HG02885 (cell line): ENCODE measurements around the gene ARAP3.
A peak's percentile ranks its signal among the peaks of the same experiment; 100 is the strongest.

ENCODE experiments used
- ATAC-seq: cut with Tn5 transposase; IDR thresholded peaks from one replicate; pipeline ENCODE4 v1.9.1; 2021; ENCODE audit warnings: mild to moderate bottlenecking; ENCODE audit not compliant: unreplicated experiment, poor library complexity

Gene ARAP3

GRCh38 chr5:141672841-141673813 lies 8.9 kb downstream of the ARAP3 start:
- no peak for ATAC-seq

- ATAC-seq, result no peak
Observed at GRCh38 chr5:141672071-141672840, 9.8 kb downstream of the ARAP3 start.

GRCh38 chr5:141669520-141669919 lies 12.5 kb downstream of the ARAP3 start:
- no peak for ATAC-seq

GRCh38 chr5:141668601-141669265 lies 13.3 kb downstream of the ARAP3 start:
- ATAC-seq, result no peak

GRCh38 chr5:141665995-141666940 lies 15.8 kb downstream of the ARAP3 start:
- ATAC-seq, result no peak

GRCh38 chr5:141664733-141665461 lies 17.1 kb downstream of the ARAP3 start:
- ATAC-seq, result peak; percentile 98

GRCh38 chr5:141663506-141663905 lies 18.5 kb downstream of the ARAP3 start:
- no peak for ATAC-seq

- no peak for ATAC-seq
Observed at GRCh38 chr5:141662028-141662427, 20.0 kb downstream of the ARAP3 start.

- peak; percentile 85 for ATAC-seq
Observed at GRCh38 chr5:141657937-141658545, 24.0 kb downstream of the ARAP3 start.

GRCh38 chr5:141657404-141657803 lies 24.6 kb downstream of the ARAP3 start:
- no peak for ATAC-seq

GRCh38 chr5:141656396-141656795 lies 25.6 kb downstream of the ARAP3 start:
- ATAC-seq, result no peak

- ATAC-seq, result no peak
Observed at GRCh38 chr5:141655020-141655419, 27.0 kb downstream of the ARAP3 start.

GRCh38 chr5:141654298-141654697 lies 27.7 kb downstream of the ARAP3 start:
- no peak for ATAC-seq

GRCh38 chr5:141651728-141652105 lies 30.3 kb downstream of the ARAP3 start:
- no peak for ATAC-seq

- ATAC-seq, result peak; percentile 98
Observed at GRCh38 chr5:141650851-141651727, 30.9 kb downstream of the ARAP3 start, which contains the start of gene FCHSD1. TSS of gene FCHSD1 (minus strand) at chr5:141651418. CDS start at chr5:141651368, 50 bp downstream.

- no peak for ATAC-seq
Observed at GRCh38 chr5:141649972-141650371, 32.1 kb downstream of the ARAP3 start.

- ATAC-seq, result no peak
Observed at GRCh38 chr5:141649056-141649688, 32.9 kb downstream of the ARAP3 start.
